Measurements from ENCODE around the gene NR1H2.
"Not testable (repeated sequence)": the region's sequence is repeated elsewhere in the genome, so short reads cannot be mapped to it uniquely, and the experiment has no call there.

NR1H2 gene

DNA sequence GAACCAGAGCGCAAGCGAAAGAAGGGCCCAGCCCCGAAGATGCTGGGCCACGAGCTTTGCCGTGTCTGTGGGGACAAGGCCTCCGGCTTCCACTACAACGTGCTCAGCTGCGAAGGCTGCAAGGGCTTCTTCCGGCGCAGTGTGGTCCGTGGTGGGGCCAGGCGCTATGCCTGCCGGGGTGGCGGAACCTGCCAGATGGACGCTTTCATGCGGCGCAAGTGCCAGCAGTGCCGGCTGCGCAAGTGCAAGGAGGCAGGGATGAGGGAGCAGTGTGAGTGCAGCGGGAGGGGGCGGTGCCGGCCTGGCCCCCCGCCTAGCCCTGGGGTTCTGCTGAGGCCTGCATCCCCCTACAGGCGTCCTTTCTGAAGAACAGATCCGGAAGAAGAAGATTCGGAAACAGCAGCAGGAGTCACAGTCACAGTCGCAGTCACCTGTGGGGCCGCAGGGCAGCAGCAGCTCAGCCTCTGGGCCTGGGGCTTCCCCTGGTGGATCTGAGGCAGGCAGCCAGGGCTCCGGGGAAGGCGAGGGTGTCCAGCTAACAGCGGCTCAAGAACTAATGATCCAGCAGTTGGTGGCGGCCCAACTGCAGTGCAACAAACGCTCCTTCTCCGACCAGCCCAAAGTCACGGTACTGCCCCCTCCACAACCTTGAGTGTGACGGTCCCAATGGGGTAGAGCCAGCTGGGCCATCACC, 2.1 kb downstream of the NR1H2 start:
- no peak for DNase-seq (ENCODE audit: low read depth in 2 of 2)

DNA sequence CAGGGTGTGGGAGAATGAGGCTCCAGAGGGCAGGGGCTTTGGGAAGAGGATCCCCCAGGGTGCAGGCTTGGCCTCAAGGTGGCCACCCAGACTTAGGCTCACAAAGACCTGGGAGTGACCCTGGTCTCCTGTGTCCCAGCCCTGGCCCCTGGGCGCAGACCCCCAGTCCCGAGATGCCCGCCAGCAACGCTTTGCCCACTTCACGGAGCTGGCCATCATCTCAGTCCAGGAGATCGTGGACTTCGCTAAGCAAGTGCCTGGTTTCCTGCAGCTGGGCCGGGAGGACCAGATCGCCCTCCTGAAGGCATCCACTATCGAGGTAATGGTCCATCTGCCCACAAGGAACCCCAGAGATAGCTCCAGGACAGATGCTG, 2.6 kb downstream of the NR1H2 start:
- no peak for DNase-seq (ENCODE audit: low read depth in 2 of 2)

DNA sequence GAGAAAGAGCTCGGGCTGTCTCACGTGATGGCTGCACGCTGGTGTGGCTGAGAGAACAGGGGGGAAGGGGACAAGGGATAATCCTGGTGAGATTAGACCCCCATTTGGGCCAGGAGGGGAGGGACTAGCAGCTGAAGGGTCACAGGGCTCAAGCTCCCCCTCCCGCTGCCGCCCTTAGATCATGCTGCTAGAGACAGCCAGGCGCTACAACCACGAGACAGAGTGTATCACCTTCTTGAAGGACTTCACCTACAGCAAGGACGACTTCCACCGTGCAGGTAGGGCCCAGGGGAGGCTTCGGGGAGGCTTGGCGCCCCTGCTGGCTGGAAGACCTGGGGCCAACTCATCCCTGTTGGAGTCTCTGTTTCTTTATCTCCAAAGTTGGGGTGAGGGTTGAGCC, 3.3 kb downstream of the NR1H2 start:
- no peak for DNase-seq (ENCODE audit: low read depth in 2 of 2)

DNA sequence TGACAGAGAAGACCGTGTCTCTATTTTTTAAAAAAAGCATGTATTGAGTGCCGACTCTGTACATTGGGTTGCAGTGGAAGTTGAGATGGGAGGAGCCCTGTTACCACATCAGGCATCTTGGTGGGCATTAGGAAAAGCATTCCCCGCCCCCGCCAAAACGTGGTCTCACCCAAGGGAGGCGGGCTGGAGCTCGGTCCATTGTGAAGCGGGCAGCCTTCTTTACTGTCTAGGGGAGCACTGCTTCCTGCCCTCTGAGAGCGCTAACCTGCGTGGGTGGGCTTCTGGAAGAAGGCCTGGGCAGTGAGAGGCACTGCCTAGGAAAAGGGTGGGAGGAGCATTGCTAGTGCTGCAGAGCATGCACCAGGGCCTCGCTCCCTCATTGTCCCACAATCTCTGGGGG, 3.9 kb downstream of the NR1H2 start:
- DNase-seq (ENCODE audit: low read depth in 2 of 2): no peak

DNA sequence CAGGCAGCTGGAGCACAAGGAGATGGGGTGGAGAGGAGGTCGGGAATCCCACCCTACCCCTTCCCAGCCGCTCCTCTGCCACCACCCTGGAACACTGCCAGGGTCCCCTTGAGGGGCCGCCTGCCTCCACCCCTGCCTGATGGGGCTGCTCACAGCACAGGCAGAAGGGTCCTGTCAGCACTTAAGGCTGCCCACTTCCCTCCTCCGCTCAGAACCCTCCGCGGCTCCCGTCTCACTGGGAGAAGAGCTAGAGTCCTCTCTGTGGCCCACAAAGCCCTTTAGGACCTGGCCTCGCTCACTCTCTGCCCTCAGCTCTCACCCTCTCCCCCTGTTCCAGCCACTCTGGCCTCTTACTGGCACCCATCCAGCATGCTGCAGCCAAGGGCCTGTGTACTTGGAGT, 4.5 kb downstream of the NR1H2 start:
- DNase-seq (ENCODE audit: low read depth in 2 of 2): no peak

DNA sequence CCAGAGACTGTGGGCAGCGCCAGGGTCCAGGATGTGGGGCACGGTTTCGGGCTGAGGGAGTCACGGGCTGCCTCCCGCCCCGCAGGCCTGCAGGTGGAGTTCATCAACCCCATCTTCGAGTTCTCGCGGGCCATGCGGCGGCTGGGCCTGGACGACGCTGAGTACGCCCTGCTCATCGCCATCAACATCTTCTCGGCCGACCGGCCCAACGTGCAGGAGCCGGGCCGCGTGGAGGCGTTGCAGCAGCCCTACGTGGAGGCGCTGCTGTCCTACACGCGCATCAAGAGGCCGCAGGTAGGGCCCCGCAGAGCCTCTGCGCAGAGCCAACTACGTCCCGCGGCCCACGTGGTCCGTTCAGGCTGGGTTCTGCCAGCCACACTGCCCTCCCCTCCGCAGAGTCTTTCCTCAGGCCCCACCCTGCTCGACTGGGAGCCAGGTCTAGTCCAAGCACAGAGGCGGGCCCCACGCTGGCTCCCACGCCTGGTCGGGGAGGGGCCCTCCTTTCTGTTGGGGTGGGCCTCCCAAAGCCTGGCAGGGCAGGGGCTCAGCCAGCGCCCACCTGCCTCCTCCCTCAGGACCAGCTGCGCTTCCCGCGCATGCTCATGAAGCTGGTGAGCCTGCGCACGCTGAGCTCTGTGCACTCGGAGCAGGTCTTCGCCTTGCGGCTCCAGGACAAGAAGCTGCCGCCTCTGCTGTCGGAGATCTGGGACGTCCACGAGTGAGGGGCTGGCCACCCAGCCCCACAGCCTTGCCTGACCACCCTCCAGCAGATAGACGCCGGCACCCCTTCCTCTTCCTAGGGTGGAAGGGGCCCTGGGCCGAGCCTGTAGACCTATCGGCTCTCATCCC, 5.8 kb downstream of the NR1H2 start:
- DNase-seq (ENCODE audit: low read depth in 2 of 2): no peak

DNA sequence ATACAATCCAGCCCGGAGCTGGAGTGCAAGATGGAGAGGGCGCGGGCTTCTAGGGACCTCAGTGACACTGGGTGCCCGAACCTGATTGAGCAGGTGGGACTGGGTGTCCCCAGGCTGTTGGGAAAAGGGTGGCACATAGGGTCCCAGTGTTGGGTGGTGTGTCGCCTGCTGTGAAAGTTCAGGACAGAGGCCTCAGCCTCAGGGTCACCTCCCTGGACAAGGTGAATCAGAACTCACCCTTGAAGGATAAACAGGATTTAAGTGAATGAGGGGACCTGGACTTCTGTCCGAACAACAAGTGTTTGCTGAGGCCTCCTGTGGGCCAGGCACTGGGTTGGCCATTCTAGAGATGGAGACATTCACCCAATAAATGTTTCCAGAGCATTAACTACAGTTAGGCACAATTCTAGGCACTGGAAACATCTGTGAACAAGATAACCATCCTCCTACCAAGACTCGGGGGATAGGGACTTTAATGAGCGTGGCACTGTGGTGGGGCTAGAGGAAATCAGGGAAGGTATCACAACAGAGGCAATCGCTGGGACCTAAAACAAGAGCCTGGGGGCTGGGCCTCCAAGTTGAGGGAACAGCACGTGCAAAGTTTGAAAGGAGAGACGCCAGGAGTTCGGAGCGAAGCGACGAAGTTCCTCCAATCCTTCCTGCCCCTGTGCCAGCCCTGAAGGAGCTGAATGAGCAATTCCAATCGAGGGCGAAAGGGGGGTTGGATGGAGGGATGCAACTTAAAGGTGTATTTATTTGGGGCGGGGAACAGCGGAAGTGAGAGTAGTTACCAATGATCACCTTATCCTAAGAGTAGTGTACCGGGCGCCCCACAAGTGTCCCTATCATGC, 7.0 kb downstream of the NR1H2 start:
- no peak for DNase-seq (ENCODE audit: low read depth in 2 of 2)

DNA sequence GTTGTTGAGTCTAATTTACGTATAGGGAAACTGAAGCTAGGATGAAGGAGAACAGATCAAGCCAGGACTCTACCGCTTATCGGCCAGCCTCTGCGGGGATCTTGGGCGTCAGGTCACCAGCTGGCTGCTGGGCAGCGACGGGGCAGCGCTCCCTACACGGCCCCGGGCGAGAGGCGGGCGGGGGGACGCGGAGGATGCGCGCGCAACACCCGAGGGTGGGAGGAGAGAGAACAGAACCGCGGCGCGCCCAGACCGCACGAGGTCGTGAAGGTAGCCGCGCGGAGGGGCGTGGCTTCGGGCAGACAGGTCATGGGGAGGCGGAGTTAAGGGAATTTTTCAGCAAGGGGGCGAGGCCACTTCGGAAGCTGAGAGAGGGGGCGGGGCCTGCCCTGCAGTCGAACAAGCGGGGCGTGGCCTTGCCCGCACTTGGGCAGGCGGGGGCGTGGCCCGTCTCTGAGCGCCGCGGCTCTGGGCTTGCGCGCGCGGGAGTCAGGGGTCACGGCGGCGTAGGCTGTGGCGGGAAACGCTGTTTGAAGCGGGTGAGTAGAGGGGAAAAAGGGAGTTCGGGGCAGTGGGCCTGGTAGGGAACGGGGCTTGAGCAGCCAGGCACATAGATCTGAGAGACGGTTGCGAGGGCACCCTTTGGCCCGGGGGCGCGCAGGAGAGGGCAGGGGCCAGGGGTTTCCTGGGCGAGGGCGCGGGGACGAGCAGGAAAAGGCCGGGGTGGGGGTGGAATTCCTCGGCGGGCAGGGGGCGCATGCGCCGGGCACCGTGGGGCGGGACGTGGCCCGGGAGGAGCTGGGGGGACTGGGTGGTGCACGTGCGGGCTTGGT, 7.8 kb downstream of the NR1H2 start, which contains the start of gene POLD1:
Gene POLD1, plus strand, starts transcription at position 496 of the 833 bp plus-strand sequence. CDS start 14,505 bp downstream, outside the sequence.
- peak; percentile 91 for DNase-seq (ENCODE audit: low read depth in 2 of 2)

DNA sequence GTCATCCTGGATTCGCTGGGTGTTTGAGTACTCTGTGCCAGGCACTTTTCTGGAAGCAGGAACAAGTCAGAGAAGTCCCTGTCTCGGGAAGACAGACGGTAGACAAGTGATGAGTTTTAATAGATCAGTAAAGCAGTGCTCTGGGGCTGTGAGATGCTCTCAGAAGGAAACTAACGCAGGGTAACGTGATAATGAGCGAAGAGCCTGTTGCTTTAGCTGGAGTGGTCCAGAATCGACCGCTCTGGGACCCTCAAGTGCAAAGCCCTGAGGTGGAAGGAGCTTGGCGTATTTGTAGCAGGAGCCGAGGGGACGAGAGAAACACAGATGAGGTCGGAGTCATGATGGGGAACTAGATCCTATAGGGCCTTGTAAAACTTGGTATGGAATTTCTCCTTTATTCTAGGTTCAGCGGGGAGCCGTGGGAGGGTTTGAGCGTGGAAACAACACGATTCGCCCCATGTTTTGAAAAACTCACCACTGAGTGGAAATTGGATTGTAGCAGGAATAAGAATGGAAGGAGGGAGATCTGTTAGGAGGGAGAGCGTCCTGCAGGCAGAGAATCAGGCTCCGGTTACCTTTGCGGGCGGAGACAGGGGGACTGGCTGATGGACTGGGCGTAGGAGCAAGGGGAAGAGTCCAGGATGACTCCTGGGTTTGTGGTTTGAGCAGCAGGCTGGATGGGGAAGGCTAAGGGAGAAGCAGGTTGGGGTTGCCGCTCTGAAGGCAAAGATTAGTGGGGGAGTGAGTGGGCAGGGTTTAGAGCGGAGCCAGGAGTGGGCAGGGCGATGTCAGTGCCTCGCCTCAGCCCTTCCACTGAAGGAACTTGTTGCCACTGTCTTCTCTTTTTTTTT, 8.7 kb downstream of the NR1H2 start:
- DNase-seq (ENCODE audit: low read depth in 2 of 2): no peak

DNA sequence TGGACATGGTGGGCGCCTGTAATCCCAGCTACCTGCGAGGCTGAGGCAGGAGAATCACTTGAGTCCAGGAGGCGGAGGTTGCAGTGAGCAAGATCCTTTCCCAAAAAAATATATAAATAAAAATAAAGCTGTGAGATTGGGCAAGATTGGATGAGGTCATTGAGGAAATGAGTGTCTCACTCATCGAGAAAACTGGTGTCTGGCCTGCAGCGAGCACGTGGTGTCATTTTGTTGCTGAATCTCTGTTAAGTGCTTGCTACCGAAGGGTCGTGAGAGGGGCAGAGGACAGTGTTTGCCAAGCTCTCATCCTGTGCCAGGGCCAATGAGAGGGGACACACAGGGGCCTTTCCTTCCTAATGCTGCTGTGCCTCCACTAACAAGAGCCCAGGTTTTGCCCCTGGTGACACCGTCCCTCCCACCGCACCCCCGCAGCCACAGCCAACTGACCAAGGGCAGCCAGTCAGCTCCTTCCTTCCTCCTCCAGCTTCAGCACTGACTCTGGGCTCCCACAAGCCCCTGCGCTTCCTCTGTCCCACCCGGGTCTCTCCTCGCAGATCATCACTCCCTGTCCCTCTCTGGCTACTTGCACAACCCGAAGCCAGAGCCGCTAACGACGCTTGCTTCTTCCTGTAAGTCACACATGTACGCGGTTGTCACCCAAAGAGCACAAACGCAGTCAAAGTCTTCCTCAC, 11.1 kb downstream of the NR1H2 start:
- DNase-seq (ENCODE audit: low read depth in 2 of 2): no peak

DNA sequence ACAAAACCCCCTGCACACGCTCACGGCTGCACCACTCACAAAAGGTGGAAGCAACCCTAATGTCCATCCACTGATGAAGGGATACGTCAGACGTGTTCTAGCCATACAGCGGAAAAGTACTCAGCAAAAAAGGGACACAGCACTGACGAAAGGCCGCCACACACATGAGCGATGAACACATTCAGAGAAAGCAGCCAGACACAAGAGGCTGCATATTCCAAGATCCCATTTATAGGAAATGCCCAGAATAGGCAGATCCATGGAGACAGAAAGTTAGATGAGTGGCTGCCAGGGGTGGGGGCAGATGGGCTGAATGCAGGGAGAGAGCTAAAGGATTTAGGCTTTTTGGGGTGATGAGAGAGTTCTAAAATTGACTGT, 11.6 kb downstream of the NR1H2 start:
- no peak for DNase-seq (ENCODE audit: low read depth in 2 of 2)

DNA sequence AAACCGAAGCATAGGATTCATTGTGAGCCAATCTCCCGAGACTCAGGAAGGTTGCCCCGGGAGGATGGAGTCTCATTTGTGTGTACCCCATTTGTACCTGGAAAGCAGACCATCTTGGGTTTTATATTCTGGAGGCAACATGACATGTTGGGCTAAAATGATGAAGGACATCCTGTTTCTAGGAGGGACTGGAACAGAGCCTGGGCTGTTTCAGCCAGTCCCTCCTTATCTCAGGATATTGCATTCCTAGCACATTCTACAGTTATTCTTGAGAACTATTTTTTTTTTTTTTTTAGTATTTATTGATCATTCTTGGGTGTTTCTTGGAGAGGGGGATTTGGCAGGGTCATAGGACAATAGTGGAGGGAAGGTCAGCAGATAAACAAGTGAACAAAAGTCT, 14.0 kb downstream of the NR1H2 start:
- not testable (repeated sequence) for DNase-seq (ENCODE audit: low read depth in 2 of 2)

DNA sequence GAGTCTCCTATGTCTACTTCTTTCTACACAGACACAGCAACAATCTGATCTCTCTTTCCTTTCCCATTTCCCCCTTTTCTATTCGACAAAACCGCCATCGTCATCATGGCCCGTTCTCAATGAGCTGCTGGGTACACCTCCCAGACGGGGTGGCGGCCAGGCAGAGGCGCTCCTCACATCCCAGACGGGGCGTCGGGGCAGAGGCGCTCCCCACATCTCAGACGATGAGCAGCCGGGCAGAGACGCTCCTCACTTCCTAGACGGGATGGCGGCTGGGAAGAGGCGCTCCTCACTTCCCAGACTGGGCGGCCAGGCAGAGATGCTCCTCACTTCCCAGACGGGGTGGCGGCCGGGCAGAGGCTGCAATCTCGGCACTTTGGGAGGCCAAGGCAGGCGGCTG, 14.7 kb downstream of the NR1H2 start:
- not testable (repeated sequence) for DNase-seq (ENCODE audit: low read depth in 2 of 2)

DNA sequence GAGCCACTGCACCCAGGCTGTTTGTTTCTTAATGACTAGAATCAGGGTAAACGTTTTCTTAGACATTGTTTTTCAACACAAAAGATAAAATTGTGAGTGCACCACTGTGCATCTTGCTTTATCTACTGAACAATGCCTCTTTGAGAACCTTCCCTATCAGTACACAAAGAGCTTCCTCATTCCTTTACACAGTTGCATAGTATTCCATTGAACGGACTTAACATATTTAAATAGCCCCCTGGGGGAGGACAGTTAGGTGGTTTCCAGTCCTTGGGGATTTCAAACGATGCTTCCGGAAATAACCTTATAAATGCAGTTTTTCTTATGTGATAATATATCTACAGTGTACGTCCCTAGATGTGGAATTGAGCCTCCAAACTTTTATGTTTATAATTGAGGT, 16.5 kb downstream of the NR1H2 start:
- DNase-seq (ENCODE audit: low read depth in 2 of 2): no peak

DNA sequence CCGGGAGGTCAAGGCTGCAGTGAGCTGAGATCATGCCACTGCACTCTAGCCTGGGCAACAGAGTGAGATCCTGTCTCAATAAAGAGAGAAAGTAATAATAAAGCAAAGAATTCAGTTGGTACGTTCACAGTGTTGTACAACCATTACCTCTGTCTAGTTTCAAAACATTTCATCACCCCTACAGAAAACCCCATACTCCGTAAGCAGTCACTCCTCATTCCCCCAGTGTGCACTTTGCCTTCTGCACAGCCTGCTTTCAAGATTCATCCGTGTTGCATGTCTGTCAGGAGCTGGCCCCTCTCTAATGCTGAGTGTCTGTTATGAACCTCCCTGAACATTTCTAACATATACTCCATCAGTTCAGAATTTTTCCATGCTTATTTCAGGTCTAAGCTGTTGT, 17.3 kb downstream of the NR1H2 start:
- no peak for DNase-seq (ENCODE audit: low read depth in 2 of 2)

DNA sequence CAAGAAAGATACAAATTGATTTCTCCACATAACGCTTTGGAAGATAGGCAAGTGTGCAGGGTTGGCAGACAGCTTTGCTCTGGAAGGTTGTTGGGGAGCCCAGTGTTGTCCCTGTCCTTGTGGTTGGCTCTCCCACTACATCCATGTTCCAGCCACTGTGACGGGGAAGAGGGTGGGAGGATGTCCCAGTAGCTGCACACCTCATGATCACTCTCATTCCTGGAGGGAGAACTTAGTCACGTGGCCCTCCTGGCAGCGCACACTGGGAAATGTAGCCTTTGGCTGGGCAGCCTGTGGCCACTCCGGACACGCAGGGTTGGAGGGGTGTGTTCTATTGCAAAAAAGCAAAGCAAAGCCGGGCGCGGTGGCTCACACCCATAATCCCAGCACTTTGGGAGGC, 17.8 kb downstream of the NR1H2 start:
- no peak for DNase-seq (ENCODE audit: low read depth in 2 of 2)

DNA sequence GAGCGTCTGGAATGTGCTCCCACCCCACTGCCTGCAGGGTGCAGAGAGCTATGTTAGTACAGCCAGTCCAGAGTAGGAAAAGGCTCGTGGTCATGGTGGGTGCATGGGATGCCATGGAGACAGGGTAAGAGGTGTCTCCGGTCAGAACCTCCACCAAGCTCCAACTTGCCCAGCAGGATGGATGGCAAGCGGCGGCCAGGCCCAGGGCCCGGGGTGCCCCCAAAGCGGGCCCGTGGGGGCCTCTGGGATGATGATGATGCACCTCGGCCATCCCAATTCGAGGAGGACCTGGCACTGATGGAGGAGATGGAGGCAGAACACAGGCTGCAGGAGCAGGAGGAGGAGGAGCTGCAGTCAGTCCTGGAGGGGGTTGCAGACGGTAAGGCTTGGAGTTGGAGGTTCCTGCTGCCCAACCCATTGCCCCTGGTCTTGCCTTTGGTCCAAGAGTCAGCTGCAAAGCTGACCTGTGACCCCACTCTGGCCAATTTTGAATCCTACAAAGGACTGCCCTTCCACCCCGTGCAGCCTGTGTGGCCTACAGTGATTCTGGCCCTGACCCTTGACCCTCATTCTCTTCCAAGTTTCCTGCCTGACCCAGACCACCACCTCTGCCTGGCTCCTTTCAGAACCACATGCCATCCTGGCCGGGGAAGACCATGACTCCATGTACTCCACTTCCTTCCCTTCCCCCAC, 22.6 kb downstream of the NR1H2 start:
- no peak for DNase-seq (ENCODE audit: low read depth in 2 of 2)

DNA sequence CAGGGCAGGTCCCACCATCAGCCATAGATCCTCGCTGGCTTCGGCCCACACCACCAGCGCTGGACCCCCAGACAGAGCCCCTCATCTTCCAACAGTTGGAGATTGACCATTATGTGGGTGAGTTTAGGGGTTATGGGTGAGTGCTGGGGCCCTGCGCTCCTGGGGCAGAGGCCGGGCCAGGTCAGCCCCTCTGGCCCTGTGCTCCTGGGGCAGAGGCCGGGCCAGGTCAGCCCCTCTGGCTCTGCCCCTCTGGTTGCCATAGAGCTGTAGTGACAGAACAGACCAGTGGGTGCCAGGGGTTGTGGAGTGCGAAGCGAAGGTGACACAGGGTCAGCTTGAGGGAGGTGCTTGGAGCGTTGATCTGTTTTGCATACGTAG, 23.1 kb downstream of the NR1H2 start:
- no peak for DNase-seq (ENCODE audit: low read depth in 2 of 2)
